Measurements from ENCODE around the gene MRPL55.

DNA sequence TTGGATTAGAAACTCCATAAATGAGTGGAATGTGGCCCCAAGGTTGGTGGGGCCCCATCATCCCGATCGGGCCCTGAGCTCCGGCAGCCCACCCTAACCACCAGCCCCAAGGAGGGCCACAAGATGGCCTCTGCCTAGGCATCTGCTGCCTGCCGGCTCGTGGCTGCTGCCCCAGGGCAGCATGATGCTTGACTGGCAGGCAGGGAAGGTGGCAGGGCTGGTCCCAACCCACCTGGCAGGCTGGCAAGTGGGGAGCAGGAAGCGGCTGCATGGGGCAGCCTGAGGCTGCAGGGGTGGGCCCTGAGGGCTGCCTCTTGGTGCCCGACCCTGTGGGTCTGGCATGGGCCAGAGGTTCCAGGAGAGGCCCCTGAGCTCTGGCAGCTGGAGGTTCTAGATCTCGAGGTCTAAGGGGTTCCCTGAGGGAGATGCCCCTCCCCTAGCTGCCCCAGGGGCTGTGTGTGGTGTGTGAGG, 39.9 kb upstream of the MRPL55 start:
- TF ChIP-seq POLR2AphosphoS5 (IDR thresholded peaks at IDR 0.05; ENCODE audit: low read depth, low read length) (no peak), POLR2A (IDR thresholded peaks at IDR 0.05; ENCODE audit: low read depth, low read length) (no peak), TAF1 (IDR thresholded peaks at IDR 0.05; ENCODE audit: borderline replicate concordance, low read depth, low read length) (no peak)
